ENCODE data around the gene IL37. TPM values are rescaled to one million over a fixed set of nuclear protein-coding genes. Genes with fewer than 3 reads are reported as not detected.

Gene IL37, protein sequence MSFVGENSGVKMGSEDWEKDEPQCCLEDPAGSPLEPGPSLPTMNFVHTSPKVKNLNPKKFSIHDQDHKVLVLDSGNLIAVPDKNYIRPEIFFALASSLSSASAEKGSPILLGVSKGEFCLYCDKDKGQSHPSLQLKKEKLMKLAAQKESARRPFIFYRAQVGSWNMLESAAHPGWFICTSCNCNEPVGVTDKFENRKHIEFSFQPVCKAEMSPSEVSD
- total RNA-seq (not detected), polyA plus RNA-seq (not detected)
- long read RNA-seq, donor 1, result 0 reads
- long read RNA-seq, donor 2, result 0 reads

GRCh38 chr2:112910865-112911264 is at the start of gene IL37:
Gene IL37 (plus strand): TSS chr2:112911165. CDS start chr2:112913013, 1,848 bp downstream.
- Histone ChIP-seq H3K36me3 (ENCODE audit: control insufficient read depth in 1 of 2, insufficient read depth in 2 of 2, low read length in 1 of 2) (no peaks in the 10 kb centered on the region), H3K9me3 (ENCODE audit: control insufficient read depth, low read length) (no peaks in the 10 kb centered on the region), H3K4me3 (ENCODE audit: low read length in 2 of 2) (no peak within 1 kb of the TSS), H3K27me3 (ENCODE audit: control insufficient read depth in 1 of 2, insufficient read depth in 2 of 2, low read length in 1 of 2) (no peaks in the 10 kb centered on the region), H3K27ac (ENCODE audit: low read depth in 1 of 2, low read length in 2 of 2) (no peak within 1 kb of the TSS), H3K4me1 (ENCODE audit: control insufficient read depth in 1 of 2, insufficient read depth in 2 of 2, low read length in 2 of 2) (no peaks in the 10 kb centered on the region)
- intact Hi-C loops (cut with DNase I), result no loop called here
- WGBS, 2 donors, result 24 to 29% methylated on average over 2 of the region's 2 CpGs
- no peak for ATAC-seq (ENCODE audit: low FRiP score)
- no peak for DNase-seq

DNA sequence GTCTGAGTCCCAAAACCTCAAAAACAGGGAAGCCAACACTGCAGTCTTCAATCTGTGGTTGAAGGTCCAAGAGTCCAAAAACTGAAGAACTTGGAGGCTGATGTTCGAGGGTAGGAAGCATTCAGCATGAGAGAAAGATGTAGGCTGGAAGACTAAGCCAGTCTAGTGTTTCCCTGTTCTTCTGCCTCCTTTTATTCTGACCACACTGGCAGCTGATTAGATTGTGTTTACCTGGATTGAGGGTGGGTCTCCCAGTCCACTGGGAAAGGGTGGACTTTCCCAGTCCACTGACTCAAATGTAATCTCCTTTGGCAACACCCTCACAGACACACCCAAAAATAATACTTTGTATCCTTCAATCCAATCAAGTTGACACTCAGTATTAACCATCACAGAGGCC is 46.9 kb upstream of the IL37 start:
- WGBS, 2 donors, result 81 to 84% methylated on average over 1 of the region's 1 CpG

GRCh38 chr2:112866128-112866835 is 44.7 kb upstream of the IL37 start:
- WGBS, 2 donors, result 85% methylated on average over 8 of the region's 8 CpGs
- no peaks in the 10 kb centered on the region for H3K4me1 ChIP-seq (ENCODE audit: control insufficient read depth in 1 of 2, insufficient read depth in 2 of 2, low read length in 2 of 2)

More for the DNA sequence above, 46.9 kb upstream of the IL37 start:
- Histone ChIP-seq H3K9me3 (ENCODE audit: control insufficient read depth, low read length) (no peaks in the 10 kb centered on the region), H3K36me3 (ENCODE audit: control insufficient read depth in 1 of 2, insufficient read depth in 2 of 2, low read length in 1 of 2) (no peaks in the 10 kb centered on the region), H3K27me3 (ENCODE audit: control insufficient read depth in 1 of 2, insufficient read depth in 2 of 2, low read length in 1 of 2) (no peaks in the 10 kb centered on the region), H3K27ac (ENCODE audit: low read depth in 1 of 2, low read length in 2 of 2) (no peak overlapping the region), H3K4me3 (ENCODE audit: low read length in 2 of 2) (no peak overlapping the region), H3K4me1 (ENCODE audit: control insufficient read depth in 1 of 2, insufficient read depth in 2 of 2, low read length in 2 of 2) (no peaks in the 10 kb centered on the region)
- intact Hi-C loops (cut with DNase I), result no loop called here
- ATAC-seq (ENCODE audit: low FRiP score) (no peak), DNase-seq (no peak)

DNA sequence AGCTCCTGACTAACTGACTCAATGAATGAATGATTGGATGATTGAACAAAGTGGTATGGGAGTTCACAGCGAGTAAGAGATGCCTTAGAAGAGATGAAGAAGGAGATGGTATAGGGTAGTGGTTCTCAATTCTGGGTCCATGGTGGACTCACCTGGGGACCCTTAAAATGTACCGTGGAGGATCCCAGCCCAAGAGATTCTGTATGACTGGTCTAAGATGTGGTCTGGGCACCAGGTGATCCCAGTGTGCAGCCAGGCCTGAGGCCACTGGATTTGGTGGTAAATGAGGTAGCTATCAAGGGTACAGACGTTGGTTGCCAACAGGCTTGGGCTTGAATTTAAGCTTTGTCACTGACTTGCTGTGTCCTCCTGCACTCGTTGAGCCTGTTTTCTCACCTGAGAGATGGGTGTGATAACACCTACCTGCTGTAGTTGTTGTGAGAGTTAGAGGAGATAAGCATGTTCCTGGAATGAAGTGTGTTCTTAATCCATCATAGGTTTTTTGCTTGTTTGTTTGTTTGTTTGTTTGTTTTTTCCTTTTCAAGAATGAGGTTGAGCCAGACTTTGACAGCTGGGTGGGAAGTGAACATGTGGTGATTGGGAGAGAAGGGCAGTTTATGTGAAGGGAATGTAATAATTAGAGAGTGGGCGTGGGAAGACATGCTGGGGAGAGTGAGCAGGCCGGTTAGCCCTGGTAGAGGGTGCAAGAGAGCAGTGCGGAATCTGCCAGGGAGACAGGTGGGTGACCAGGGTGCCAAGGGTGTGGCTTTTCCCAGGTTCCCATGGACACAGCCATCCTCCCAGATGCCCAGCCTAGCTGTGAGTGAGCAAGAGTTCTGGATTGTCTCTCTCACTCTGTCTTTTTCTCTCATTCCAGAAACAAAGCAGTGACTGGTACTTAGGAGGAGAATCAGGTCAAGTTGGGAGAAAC is 43.0 kb upstream of the IL37 start:
- no peaks in the 10 kb centered on the region for H3K36me3 ChIP-seq (ENCODE audit: control insufficient read depth in 1 of 2, insufficient read depth in 2 of 2, low read length in 1 of 2)
- 74 to 81% methylated on average over 7 of the region's 7 CpGs for WGBS, 2 donors
- H3K4me3 ChIP-seq (ENCODE audit: low read length in 2 of 2), result no peak overlapping the region
- H3K4me1 ChIP-seq (ENCODE audit: control insufficient read depth in 1 of 2, insufficient read depth in 2 of 2, low read length in 2 of 2), result no peaks in the 10 kb centered on the region
- no peaks in the 10 kb centered on the region for H3K27me3 ChIP-seq (ENCODE audit: control insufficient read depth in 1 of 2, insufficient read depth in 2 of 2, low read length in 1 of 2)
- H3K9me3 ChIP-seq (ENCODE audit: control insufficient read depth, low read length), result no peaks in the 10 kb centered on the region
- intact Hi-C loops (cut with DNase I), result no loop called here
- no peak overlapping the region for H3K27ac ChIP-seq (ENCODE audit: low read depth in 1 of 2, low read length in 2 of 2)
- DNase-seq (no peak), ATAC-seq (ENCODE audit: low FRiP score) (no peak)

More at GRCh38 chr2:112866128-112866835, 44.7 kb upstream of the IL37 start:
- Histone ChIP-seq H3K4me3 (ENCODE audit: low read length in 2 of 2) (no peak overlapping the region), H3K27me3 (ENCODE audit: control insufficient read depth in 1 of 2, insufficient read depth in 2 of 2, low read length in 1 of 2) (no peaks in the 10 kb centered on the region), H3K36me3 (ENCODE audit: control insufficient read depth in 1 of 2, insufficient read depth in 2 of 2, low read length in 1 of 2) (no peaks in the 10 kb centered on the region), H3K9me3 (ENCODE audit: control insufficient read depth, low read length) (no peaks in the 10 kb centered on the region), H3K27ac (ENCODE audit: low read depth in 1 of 2, low read length in 2 of 2) (no peak overlapping the region)
- ATAC-seq (ENCODE audit: low FRiP score) (no peak), DNase-seq (no peak)
- intact Hi-C loops (cut with DNase I), result no loop called here

DNA sequence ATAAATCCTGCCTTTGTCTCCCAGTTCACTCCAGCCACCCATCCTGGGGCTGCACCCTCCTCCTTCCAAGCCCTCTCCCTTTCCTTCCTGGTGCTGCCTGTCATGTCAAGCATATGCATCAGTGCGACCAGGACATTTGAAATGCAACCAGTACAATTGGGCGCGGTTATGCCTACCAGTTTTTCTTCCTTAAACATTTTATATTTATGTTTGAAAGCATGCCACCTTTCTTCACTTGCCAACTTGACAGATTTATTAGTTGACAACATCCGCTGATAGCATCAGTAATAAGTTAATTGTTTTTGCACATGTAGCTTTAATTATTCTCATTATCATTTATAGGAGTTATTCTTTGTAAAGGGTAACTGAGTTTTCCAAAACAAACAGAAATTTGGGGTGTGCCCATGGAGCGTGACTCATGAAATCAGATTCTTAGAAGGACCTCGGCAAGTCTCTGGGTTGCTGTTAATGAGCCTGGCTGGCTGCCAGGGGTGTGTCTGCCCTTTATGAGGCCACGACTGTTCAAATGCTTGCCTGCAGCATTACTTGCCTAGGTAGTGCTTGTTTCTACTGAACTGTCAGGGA is 41.6 kb upstream of the IL37 start:
- H3K4me1 ChIP-seq (ENCODE audit: control insufficient read depth in 1 of 2, insufficient read depth in 2 of 2, low read length in 2 of 2), result no peaks in the 10 kb centered on the region
- WGBS, 2 donors, result 37 to 41% methylated on average over 7 of the region's 7 CpGs
- DNase-seq, result no peak
- H3K4me3 ChIP-seq (ENCODE audit: low read length in 2 of 2), result no peak overlapping the region
- H3K27me3 ChIP-seq (ENCODE audit: control insufficient read depth in 1 of 2, insufficient read depth in 2 of 2, low read length in 1 of 2), result no peaks in the 10 kb centered on the region
- intact Hi-C loops (cut with DNase I), result no loop called here
- H3K27ac ChIP-seq (ENCODE audit: low read depth in 1 of 2, low read length in 2 of 2), result no peak overlapping the region
- no peaks in the 10 kb centered on the region for H3K36me3 ChIP-seq (ENCODE audit: control insufficient read depth in 1 of 2, insufficient read depth in 2 of 2, low read length in 1 of 2)
- ATAC-seq (ENCODE audit: low FRiP score), result no peak
- H3K9me3 ChIP-seq (ENCODE audit: control insufficient read depth, low read length), result peaks cover 1% of the 10 kb centered on the region

GRCh38 chr2:112870841-112871835 is 39.8 kb upstream of the IL37 start:
- Histone ChIP-seq H3K27me3 (ENCODE audit: control insufficient read depth in 1 of 2, insufficient read depth in 2 of 2, low read length in 1 of 2) (no peaks in the 10 kb centered on the region), H3K27ac (ENCODE audit: low read depth in 1 of 2, low read length in 2 of 2) (no peak overlapping the region), H3K36me3 (ENCODE audit: control insufficient read depth in 1 of 2, insufficient read depth in 2 of 2, low read length in 1 of 2) (no peaks in the 10 kb centered on the region), H3K4me1 (ENCODE audit: control insufficient read depth in 1 of 2, insufficient read depth in 2 of 2, low read length in 2 of 2) (no peaks in the 10 kb centered on the region), H3K4me3 (ENCODE audit: low read length in 2 of 2) (no peak overlapping the region), H3K9me3 (ENCODE audit: control insufficient read depth, low read length) (peaks cover 1% of the 10 kb centered on the region)
- 39 to 55% methylated on average over 9 of the region's 9 CpGs for WGBS, 2 donors
- DNase-seq (no peak), ATAC-seq (ENCODE audit: low FRiP score) (no peak)
- intact Hi-C loops (cut with DNase I), result no loop called here

- intact Hi-C loops (cut with DNase I), result no loop called here
- Histone ChIP-seq H3K36me3 (ENCODE audit: control insufficient read depth in 1 of 2, insufficient read depth in 2 of 2, low read length in 1 of 2) (no peaks in the 10 kb centered on the region), H3K27ac (ENCODE audit: low read depth in 1 of 2, low read length in 2 of 2) (no peak overlapping the region), H3K4me3 (ENCODE audit: low read length in 2 of 2) (no peak overlapping the region), H3K4me1 (ENCODE audit: control insufficient read depth in 1 of 2, insufficient read depth in 2 of 2, low read length in 2 of 2) (no peaks in the 10 kb centered on the region), H3K9me3 (ENCODE audit: control insufficient read depth, low read length) (peaks cover 1% of the 10 kb centered on the region), H3K27me3 (ENCODE audit: control insufficient read depth in 1 of 2, insufficient read depth in 2 of 2, low read length in 1 of 2) (no peaks in the 10 kb centered on the region)
- DNase-seq (no peak), ATAC-seq (ENCODE audit: low FRiP score) (no peak)
- 94 to 95% methylated on average over 3 of the region's 3 CpGs for WGBS, 2 donors
Measured at GRCh38 chr2:112876257-112876970, 34.6 kb upstream of the IL37 start.

Measured in aorta (tissue), 5 donors.